GM21786 (cell line): ENCODE results near the gene ALDH1A2.
"Not testable (repeated sequence)": the region's sequence is repeated elsewhere in the genome, so short reads cannot be mapped to it uniquely, and the experiment has no call there.

Experiments used
- ATAC-seq: cut with Tn5 transposase; IDR thresholded peaks from one replicate; pipeline ENCODE4 v1.9.1; 2021; ENCODE audit not compliant: unreplicated experiment

Gene ALDH1A2

DNA sequence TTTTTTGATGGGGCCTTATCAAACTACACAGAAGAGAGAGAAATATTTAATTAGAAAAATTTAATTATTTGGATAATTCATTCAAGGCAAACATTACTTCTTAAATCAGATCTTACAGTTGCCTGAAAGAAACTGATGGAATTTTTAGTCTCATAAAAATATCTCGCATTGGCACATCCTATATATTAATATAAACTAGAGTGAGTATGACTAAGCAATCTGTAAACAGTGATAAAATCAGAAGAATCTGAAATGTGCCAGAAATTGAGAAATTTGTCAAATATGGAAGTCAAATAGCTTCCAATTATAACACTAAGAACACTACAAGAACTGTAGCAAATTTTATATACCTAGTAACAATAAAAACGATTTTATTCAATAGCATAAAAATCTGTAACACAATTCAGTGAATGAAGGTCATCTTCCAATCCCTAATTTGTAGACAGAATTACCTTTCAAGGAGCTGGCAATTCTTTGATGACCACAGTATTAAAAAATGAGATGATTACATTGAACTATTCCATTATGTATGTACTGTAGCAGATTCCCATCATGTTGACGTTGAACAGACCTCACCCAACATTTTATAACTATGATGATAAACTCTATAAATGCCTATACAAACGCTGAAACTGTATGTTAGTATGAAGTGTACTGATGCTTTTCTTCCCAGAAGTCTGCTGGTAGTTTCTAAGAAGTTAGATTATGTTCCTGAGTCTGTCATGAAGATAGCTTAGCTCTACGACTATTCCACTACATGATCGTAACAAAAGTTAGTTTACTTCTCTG lies 63.0 kb downstream of the ALDH1A2 start:
- ATAC-seq, result no peak

DNA sequence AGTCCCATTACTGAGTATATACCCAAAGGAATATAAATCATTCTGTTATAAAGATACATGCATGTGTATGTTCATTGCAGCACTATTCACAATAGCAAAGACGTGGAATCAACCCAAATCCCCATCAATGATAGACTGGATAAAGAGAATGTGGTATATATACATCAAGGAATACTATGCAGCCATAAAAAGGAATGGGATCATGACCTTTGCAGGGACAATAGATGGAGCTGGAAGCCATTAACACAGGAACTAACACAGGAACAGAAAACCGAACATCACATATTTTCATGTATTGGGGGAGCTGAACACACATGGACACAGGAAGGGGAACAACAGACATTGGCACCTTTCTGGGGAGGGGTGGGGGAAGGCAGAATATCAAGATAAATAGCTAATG lies 65.8 kb downstream of the ALDH1A2 start:
- ATAC-seq, result not testable (repeated sequence)

DNA sequence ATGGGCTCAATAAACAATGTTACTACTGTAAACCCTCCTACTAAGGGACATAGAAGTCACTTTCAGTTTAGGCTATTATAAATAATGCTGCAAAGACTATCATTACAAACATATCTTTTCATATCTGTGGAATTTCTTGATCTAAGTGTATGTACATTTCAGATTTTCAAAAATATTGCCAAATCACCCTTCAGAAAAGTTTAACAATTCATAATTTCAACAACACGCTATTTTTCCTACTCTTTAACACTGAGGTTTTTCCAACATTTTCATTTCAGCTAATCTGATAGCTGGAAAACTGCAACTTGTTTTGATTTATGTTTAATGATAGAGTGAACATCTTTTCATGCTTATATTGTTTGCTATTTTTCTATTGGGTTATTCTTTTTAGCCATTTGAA lies 69.0 kb downstream of the ALDH1A2 start:
- ATAC-seq, result no peak

DNA sequence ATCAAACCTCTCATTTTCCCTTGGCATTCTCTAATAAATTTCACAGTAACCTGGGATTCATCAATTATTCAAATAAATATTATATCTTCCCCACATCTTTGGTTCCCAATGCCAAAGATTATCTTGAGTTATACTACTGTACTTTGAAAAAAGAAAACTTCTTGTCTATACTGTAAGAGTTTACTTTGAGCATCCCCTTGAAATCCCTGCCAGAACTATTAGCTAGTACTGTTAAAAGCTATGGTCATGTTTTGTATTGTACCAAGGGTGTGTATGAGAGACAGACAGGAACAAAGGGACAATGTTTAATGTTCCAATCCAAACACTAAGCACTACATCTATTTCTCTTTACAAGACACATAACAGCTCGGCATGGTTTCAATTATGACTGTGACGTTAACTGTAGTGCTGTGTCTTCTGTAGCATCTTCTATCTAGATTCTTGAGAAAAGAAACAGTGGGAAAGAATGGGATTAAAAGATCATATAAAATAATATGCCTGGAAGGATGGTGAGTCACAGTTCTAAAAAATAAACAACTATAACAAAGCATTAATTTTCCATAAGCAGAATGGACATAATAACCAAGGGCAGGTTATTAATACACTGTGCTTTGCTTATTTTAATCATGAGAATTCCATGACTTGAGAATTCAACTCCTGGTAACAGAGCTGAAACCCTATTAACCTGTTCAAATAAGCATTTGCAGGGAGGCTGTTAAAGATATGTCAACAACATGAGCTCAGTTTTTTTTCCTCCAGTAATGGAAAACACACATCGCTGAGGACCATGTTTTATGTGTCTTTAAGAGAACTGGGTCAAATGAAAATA lies 71.1 kb downstream of the ALDH1A2 start:
- ATAC-seq, result no peak

DNA sequence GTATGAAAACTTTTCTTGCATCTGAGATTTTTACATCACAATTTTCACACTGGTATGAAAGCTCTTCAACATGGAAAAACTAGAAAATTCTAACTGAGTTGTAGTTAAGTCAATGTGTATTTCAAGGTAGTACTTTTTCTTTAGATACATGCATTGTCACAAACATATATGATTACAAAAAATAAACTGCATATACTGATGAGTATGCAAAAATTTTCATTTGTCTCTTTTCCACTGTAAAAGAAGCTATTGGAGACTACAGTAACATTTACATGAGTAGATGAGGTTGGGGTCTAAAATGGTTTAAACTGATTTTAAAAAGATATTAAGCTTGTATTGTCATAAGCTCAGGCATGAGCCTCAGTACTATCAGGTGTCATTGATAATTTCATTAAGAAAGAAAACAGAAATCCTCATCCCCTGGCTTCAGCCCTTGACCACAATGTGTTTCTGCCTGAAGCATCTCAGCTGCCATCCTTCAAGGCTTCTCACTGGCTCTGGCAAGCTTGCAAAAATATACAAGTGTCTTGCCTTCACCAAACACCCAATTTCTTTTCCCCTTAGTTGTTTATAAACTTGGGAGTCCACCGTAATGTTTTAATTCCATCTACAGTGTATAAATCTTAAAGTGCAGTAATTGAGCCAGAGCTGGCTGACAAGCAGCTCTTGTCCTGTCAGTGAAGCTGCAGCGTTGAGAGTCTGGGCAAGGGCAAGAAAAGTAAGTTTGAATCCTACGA lies 71.9 kb downstream of the ALDH1A2 start:
- no peak for ATAC-seq

DNA sequence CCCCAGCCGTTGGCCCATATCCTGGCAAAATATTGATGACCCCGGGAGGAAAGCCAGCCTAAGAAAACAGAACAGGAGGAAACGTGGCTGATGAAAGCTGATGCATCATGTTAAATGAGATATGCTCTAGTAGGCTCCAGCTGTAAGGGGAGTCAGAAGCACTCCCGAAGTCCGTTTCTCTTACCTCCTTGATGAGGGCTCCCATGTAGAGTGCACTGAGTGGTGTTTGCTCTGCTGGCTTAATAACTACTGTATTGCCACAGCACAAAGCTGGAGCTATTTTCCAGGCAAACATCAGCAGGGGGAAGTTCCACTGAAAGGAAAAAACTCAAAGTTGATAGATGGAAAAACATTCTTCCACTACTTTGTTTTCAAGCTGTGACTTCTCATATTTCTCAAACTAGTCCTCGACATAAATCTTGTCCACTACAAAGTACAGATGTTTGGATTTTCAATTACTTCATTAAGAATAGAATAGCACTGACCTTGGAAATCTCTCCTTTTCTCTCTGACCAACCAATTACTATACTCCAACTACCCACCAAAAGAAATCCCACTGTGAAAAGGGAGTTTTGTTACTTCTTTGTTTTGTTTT lies 72.7 kb downstream of the ALDH1A2 start:
- ATAC-seq, result no peak

DNA sequence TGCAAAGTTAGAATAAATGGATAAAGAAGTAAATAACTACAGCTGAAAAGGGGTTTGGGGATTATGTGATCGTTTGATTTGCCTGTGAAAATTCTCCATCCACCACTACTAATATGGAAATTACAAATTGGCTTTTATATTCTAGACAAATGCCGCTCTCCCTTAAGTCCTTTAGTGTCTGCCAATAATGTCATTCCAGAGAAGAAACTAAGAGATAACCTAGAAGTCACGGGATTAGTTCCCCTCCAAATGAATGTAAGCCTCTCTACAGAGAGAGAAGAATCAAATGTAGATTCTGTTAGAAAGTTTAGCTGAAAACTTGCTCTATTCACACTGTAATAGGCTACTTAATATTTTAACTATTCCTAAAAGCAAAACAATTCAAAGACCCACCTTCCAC lies 92.0 kb downstream of the ALDH1A2 start:
- no peak for ATAC-seq

DNA sequence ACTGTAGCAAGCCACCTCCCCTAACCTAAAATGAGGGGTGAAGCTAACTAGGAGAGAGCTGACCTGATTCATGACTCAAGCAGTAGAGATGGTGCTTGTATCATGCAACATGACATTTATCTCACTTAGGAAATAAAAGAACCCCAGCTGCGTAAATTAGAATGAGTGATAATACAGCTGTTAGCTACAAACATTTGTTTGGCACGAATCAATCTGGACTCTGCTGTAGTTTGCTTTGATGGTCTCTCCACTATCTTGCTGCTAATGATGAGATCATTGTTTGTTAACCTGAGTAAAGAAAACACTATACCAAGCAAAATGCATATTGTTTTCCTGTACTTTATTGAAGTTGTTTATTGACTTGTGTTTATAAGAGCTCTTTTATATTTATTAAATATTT lies 92.6 kb downstream of the ALDH1A2 start:
- no peak for ATAC-seq

DNA sequence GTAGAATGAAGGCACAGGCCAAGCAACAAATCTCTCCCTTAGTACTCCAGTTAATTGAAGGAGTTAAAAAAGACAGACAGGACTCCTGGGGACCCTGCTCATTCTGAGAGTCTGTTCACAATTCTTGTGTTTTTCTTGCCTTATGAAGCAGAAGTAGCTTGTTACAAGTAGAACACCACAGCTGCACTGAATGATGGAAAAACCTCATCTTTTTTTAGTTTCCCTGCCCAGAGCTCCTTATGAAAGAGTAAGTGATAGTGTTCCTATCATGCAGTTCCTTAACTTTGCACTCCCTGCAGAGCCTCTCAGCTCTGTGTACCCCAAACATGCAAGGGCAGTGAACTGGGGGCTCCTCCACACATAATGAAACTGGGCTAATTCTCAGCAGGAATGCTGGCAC lies 95.5 kb downstream of the ALDH1A2 start:
- no peak for ATAC-seq

DNA sequence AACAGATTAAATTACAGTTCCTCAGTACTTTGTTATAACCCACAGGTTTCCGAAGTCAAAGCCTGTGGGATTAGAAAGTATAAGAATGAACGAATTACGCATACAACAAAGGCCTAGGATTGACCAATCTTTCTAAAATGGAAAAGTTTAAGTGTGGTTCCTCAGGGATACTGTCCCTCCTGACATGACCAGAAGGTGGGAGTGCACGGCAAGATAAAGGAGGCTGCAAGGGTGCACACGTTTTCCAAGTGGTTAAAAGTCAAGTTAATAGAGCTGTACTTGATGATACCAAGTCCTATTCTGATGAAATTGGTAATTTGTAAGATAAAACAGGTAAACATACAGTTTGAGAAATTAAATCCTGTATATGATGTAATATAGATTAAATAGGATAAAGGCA lies 96.2 kb downstream of the ALDH1A2 start:
- no peak for ATAC-seq

DNA sequence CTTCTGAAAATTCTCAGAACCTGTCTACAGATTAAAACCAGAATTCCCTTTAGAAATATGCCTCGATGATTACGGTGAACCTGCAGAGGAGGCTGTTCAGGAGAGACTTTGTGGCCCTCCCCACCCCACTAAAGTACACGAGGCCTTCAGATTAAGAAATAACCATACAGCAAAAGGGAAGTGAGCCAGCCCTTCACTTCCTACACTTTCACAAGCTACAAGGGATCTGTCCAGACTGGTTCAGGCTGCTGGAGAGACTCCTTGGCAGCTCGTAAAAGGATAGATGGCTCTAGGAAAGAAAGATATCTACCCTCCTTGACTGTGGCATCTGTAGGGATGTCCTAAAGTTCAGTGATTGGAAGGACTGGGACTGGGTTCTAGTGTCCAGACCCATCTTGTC lies 102.6 kb downstream of the ALDH1A2 start:
- no peak for ATAC-seq

DNA sequence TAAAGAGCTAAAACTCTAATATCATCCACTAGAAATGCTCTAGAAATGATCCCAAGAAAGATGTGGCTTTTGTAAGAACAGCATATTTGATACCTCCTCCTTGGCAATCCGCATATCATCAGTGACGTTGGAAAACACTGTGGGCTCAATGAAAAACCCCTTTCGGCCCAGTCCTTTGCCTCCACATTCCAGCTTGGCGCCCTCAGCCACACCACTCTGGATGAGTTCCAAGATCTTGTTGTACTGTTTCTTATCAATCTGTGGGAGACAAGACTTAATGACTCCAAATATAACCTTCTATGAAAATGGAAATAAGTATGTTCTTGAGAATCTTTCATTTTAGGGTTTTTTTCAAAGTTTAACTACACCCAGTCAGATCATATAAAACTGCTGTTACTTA lies 103.6 kb downstream of the ALDH1A2 start:
- no peak for ATAC-seq

DNA sequence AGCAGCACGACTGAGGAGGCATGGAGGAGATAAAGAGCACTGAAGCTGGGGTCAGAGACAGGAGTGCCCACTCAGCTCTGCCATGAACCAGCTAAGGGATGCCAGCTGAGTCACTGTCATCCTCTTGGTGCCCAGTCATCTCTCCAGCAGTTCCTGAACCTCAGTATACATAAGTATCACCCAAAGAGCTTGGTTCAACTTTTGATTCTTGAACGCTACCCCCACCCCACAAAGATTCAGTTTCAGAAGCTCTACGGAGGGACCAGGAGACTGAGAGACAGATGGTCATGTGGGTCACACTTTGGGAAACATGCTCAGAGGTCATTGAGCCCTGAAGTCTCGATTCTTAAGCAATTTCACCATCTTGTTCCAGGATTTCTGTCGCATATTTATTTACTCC lies 108.4 kb downstream of the ALDH1A2 start:
- ATAC-seq, result no peak

DNA sequence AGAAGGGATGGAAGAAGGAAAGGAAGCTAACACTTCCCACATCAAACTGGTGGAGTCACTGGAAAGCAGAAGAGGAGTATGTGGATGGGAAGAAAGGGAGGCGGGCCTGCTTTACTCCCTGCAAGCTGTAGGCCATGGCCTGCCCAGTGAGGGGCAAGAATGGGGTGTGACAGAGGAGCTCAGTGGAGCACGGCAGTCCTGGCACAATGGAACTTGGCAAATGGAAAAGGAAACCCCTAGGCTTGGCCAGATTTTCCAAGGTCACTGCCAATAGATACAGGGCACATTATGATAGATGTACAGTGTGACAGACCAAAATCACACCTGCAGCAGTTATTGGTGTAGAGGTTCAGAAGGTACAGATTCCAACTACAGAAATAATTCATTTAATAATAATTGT lies 111.6 kb downstream of the ALDH1A2 start:
- no peak for ATAC-seq

DNA sequence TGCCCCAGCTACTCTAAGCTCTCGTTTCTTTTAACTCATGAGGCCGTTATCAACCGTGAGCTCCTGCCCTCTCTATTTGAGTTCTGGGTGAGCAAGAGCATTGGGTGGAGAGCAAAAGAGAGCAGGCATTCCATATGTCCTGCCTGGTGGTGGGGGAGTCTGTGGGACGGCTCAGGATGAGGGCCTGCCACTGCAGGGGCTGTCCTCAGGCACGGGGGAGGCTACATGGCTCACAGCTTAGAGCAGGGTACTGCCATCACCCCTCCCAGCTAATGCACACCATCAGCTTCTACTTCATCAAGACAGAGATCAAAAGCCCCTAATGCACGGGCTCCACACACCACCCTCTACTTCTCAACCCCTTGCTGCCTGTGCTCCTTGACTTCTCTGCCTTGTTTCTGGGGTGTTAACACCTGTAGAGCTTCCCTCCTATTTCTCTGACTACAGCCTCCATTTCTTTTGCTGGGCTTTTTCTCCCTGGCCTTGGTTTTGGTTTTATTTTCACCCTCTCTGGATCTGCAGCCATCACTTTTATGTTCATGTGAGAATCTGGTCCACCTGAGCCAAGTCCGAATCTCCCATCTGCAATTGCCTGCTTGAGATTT lies 114.1 kb downstream of the ALDH1A2 start:
- ATAC-seq, result no peak

DNA sequence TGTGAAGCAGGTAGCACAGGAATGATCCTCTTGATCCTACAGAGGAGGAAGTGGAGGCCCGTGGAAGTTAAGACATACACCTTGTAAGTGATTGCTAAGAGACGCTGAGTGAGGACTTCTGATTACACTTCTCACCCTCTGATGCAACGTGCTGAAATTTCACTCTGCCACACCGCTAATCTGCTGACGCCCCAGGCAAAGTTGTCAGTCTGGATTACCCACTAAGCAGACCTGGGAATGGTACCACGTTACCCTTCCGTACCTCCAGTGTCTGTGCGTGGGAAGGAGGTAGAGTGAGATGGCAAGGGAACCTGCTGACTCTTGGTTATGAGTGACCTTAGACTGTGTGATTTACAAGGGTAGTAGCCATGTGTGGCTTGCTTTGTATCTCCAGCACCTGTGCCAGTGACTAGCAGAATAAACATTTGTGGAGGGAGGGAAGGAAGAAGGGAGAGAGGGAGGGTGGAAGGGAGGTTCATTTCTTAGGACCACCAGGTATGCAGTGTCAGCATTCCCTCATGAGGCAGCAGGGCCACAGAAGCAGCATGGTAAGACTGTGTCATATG lies 115.0 kb downstream of the ALDH1A2 start:
- no peak for ATAC-seq

DNA sequence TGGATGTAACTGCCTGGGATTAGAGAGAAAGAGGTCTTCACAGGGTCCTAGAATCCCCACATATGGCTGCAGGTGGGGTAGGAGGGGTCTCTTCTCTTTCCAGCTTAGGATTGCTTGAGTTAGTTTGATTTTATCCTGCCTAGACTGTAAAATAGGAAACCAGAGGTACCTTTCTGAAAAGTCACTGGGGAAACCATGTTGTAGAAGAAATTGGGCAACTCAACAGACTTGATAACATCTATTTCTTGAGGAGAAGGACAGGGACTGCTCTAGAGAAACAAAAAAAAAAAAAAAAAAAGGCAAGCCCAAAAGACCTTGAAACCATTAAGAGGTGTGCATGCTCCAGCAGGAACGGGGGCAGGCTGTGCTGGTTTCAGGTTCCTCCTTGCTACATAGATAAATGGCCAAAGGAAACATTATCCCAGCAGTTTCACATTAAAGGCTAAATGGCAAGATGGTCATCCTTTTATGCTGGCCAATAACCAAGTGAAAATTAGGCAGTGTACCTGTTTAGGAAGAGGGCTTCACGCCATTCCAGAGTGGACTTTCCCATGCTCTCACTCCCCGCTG lies 116.1 kb downstream of the ALDH1A2 start:
- no peak for ATAC-seq

DNA sequence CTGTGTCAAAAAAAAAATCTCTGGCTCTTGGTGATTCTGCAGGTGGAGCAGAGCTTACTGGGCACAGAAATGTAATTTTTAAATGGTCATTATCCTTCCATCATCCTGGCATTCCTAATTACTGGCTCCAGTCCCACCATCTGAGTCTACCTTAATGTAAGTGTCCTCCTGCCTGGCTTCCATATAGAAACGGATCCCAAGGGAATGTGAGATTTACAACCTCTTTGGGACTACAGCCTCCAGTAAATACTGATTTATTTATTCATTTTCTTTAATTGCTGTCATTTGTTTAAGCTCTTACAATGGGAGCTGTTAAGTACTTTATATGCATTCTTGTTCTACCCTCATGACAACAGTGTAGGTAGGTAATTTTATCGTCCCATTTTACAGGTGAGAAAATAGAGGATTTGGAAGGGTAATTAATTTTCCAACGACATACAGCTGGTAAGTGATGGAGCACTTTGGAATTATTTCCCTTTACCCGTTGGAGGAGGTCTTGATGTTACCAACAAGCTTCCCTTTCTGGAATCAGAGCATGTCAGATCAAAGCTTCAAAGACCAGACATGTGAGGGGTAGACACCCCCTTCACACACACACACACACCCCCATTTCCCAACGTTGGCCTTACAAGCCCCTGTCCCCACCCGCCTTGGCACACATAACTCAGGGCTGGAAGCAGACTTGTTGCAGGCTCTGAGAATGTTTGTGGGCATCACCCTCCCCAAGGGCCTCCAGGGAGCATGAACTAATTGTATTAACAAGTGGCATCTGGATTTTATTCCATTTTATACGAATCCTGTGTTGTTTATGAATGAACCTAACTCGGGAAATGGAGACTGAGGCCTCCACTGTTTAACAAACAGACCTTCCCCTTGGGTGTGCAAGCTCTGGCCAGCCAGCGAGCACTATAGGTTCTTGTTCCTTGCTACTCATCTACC lies 116.9 kb downstream of the ALDH1A2 start:
- no peak for ATAC-seq

DNA sequence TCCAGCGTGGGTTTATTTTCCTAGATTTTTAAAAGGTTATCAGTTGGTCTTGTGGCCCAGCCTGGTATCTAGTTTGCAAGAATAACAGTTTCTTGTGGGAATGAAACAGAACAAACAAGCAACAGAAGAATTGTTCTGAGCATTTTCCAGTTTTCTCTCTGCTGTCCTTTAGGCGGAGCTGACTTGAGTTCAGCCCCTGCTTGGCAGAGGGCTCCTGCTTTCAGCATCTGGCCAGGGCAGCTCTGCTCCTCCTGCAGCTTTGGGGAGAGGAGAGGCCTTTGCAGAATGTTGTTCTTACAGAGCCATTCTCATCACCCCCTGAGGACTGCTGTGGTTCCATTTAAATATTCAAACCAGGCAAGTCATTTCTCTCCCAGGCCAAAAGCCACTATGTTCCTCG lies 117.7 kb downstream of the ALDH1A2 start:
- no peak for ATAC-seq
